NCI-H2171 treated with DMSO at 0.1 percent for 48 hours (cell line): ENCODE data around the gene PNMT.
A peak's percentile ranks its signal among the peaks of the same experiment; 100 is the strongest.

Source experiments
- DNase-seq: peaks from one replicate; lab custom pipeline; 2025; lab: John Stamatoyannopoulos, UW

PNMT gene

GRCh38 chr17:39667945-39668924 is at the start of gene PNMT:
Gene PNMT (plus strand): TSS chr17:39668453. CDS start chr17:39668476, 23 bp downstream.
- DNase-seq = peak; percentile 59

GRCh38 chr17:39618956-39619785 is 49.1 kb upstream of the PNMT start:
- peak; percentile 81 for DNase-seq

GRCh38 chr17:39619786-39620101 is 48.5 kb upstream of the PNMT start:
- DNase-seq = no peak

GRCh38 chr17:39621523-39622379 is 46.5 kb upstream of the PNMT start:
- DNase-seq = peak; percentile 81

- no peak for DNase-seq
These were observed 45.8 kb upstream of the PNMT start for GRCh38 chr17:39622380-39623006.

- DNase-seq = peak; percentile 72
These were observed 44.8 kb upstream of the PNMT start for GRCh38 chr17:39623356-39623950.

- no peak for DNase-seq
These were observed 43.9 kb upstream of the PNMT start for GRCh38 chr17:39624313-39624712.

GRCh38 chr17:39625198-39625785 is 43.0 kb upstream of the PNMT start:
- DNase-seq = no peak

GRCh38 chr17:39626171-39627046 is 41.8 kb upstream of the PNMT start, which contains the start of gene PPP1R1B:
Gene PPP1R1B (plus strand): TSS chr17:39626952. CDS start chr17:39627393, 441 bp downstream.
- peak; percentile 46 for DNase-seq

GRCh38 chr17:39627047-39627711 is 41.1 kb upstream of the PNMT start:
- DNase-seq = no peak

GRCh38 chr17:39627712-39628516 is 40.3 kb upstream of the PNMT start:
- DNase-seq = no peak

- no peak for DNase-seq
These were observed 39.4 kb upstream of the PNMT start for GRCh38 chr17:39628655-39629493.

GRCh38 chr17:39629494-39629880 is 38.8 kb upstream of the PNMT start:
- DNase-seq = no peak

- DNase-seq = no peak
These were observed 38.4 kb upstream of the PNMT start for GRCh38 chr17:39629898-39630297.

GRCh38 chr17:39631403-39631802 is 36.9 kb upstream of the PNMT start:
- no peak for DNase-seq

- peak; percentile 58 for DNase-seq
These were observed 35.9 kb upstream of the PNMT start for GRCh38 chr17:39632153-39632941.
